ENCODE measurements around the gene CDH11.

CDH11 gene

GRCh38 chr16:65041667-65042066 lies 80.2 kb downstream of the CDH11 start:
- Histone ChIP-seq H3K4me1 (ENCODE audit: control insufficient read depth, insufficient read depth, low read length) (no peaks in the 10 kb centered on the region), H3K9ac (ENCODE audit: low read length) (no peak overlapping the region), H3K27me3 (ENCODE audit: control insufficient read depth, insufficient read depth, low read length) (no peaks in the 10 kb centered on the region), H3K4me3 (ENCODE audit: low read length) (no peak overlapping the region), H3K36me3 (ENCODE audit: control insufficient read depth, insufficient read depth, low read length) (no peaks in the 10 kb centered on the region), H3K9me3 (ENCODE audit: control insufficient read depth, low read length) (no peaks in the 10 kb centered on the region)

DNA sequence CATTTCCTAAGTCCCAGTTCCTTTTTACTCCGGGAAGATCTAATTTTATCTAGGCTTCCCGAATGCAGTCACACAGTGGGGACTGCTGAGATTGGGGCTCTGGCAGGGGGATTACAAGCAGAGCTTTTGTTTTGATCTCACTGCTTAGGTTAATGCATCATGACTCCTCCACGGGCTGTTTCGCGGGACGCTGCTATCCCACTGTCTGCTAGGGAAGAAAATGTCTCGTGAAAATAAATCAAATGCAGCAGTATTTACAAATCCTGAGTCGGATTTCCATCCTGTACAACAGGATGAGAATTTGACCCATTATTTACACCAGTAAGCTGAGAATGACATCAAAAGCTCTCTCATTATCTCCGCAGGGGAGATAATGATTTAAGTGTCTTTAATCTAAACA lies 83.8 kb downstream of the CDH11 start:
- no peak overlapping the region for H3K9ac ChIP-seq (ENCODE audit: low read length)

GRCh38 chr16:65037556-65037955 lies 84.3 kb downstream of the CDH11 start:
- Histone ChIP-seq H3K9ac (ENCODE audit: low read length) (no peak overlapping the region), H3K4me3 (ENCODE audit: low read length) (no peak overlapping the region), H3K4me1 (ENCODE audit: control insufficient read depth, insufficient read depth, low read length) (no peaks in the 10 kb centered on the region), H3K36me3 (ENCODE audit: control insufficient read depth, insufficient read depth, low read length) (no peaks in the 10 kb centered on the region), H3K27me3 (ENCODE audit: control insufficient read depth, insufficient read depth, low read length) (no peaks in the 10 kb centered on the region), H3K9me3 (ENCODE audit: control insufficient read depth, low read length) (no peaks in the 10 kb centered on the region)

More for the DNA sequence above, 83.8 kb downstream of the CDH11 start:
- Histone ChIP-seq H3K27me3 (ENCODE audit: control insufficient read depth, insufficient read depth, low read length) (no peaks in the 10 kb centered on the region), H3K36me3 (ENCODE audit: control insufficient read depth, insufficient read depth, low read length) (no peaks in the 10 kb centered on the region), H3K9me3 (ENCODE audit: control insufficient read depth, low read length) (no peaks in the 10 kb centered on the region), H3K4me1 (ENCODE audit: control insufficient read depth, insufficient read depth, low read length) (no peaks in the 10 kb centered on the region), H3K4me3 (ENCODE audit: low read length) (no peak overlapping the region)

GRCh38 chr16:65034915-65035314 lies 86.9 kb downstream of the CDH11 start:
- Histone ChIP-seq H3K27me3 (ENCODE audit: control insufficient read depth, insufficient read depth, low read length) (no peaks in the 10 kb centered on the region), H3K4me1 (ENCODE audit: control insufficient read depth, insufficient read depth, low read length) (no peaks in the 10 kb centered on the region), H3K9me3 (ENCODE audit: control insufficient read depth, low read length) (no peaks in the 10 kb centered on the region), H3K9ac (ENCODE audit: low read length) (no peak overlapping the region), H3K36me3 (ENCODE audit: control insufficient read depth, insufficient read depth, low read length) (no peaks in the 10 kb centered on the region), H3K4me3 (ENCODE audit: low read length) (no peak overlapping the region)

DNA sequence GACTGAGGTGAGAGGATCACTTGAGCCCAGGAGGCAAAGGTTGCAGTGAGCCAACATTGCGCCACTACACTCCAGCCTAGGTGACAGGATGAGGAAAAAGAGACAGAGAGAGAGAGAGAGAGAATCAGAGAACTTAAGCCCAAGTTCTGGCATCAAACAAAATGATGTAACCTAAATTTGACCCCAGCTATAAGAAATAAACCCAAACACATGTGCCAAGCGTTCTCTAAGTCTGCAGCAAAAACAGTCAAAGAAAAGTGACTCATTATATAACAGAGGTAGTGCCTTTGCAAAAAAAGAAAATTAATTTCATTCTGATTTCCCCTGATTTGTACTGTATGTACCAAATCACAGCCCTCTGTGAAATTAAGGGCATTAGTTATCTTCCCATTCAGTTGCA lies 89.5 kb downstream of the CDH11 start:
- Histone ChIP-seq H3K9me3 (ENCODE audit: control insufficient read depth, low read length) (no peaks in the 10 kb centered on the region), H3K36me3 (ENCODE audit: control insufficient read depth, insufficient read depth, low read length) (no peaks in the 10 kb centered on the region), H3K9ac (ENCODE audit: low read length) (no peak overlapping the region), H3K27me3 (ENCODE audit: control insufficient read depth, insufficient read depth, low read length) (no peaks in the 10 kb centered on the region), H3K4me3 (ENCODE audit: low read length) (no peak overlapping the region), H3K4me1 (ENCODE audit: control insufficient read depth, insufficient read depth, low read length) (no peaks in the 10 kb centered on the region)

GRCh38 chr16:65024767-65025178 lies 97.1 kb downstream of the CDH11 start:
- Histone ChIP-seq H3K36me3 (ENCODE audit: control insufficient read depth, insufficient read depth, low read length) (no peaks in the 10 kb centered on the region), H3K4me3 (ENCODE audit: low read length) (no peak overlapping the region), H3K9me3 (ENCODE audit: control insufficient read depth, low read length) (no peaks in the 10 kb centered on the region), H3K9ac (ENCODE audit: low read length) (no peak overlapping the region), H3K4me1 (ENCODE audit: control insufficient read depth, insufficient read depth, low read length) (no peaks in the 10 kb centered on the region), H3K27me3 (ENCODE audit: control insufficient read depth, insufficient read depth, low read length) (no peaks in the 10 kb centered on the region)

DNA sequence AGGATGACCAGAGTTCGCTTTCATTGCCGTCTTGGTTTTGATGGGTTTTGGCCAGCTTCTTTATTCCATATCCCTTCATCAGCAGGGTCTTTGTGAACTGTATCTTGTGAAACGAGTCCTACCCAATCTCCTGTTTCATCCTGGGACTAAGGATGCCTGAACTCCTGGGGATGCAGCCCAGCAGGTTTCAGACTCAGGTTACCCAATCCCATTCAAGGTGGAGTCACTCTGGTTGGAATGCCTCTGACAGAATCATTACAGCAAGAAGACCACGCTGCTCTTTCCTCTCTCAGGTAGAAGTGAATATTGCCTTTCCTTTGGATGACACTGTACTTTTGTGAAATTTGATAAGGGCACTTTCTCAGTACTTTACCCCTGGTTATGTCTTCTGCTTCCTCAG lies 98.1 kb downstream of the CDH11 start:
- Histone ChIP-seq H3K4me1 (ENCODE audit: control insufficient read depth, insufficient read depth, low read length) (no peaks in the 10 kb centered on the region), H3K9ac (ENCODE audit: low read length) (no peak overlapping the region), H3K36me3 (ENCODE audit: control insufficient read depth, insufficient read depth, low read length) (no peaks in the 10 kb centered on the region), H3K27me3 (ENCODE audit: control insufficient read depth, insufficient read depth, low read length) (no peaks in the 10 kb centered on the region), H3K9me3 (ENCODE audit: control insufficient read depth, low read length) (no peaks in the 10 kb centered on the region), H3K4me3 (ENCODE audit: low read length) (no peak overlapping the region)

- no peaks in the 10 kb centered on the region for H3K9me3 ChIP-seq (ENCODE audit: control insufficient read depth, low read length)
- no peak overlapping the region for H3K4me3 ChIP-seq (ENCODE audit: low read length)
- H3K9ac ChIP-seq (ENCODE audit: low read length): no peak overlapping the region
- no peaks in the 10 kb centered on the region for H3K4me1 ChIP-seq (ENCODE audit: control insufficient read depth, insufficient read depth, low read length)
- H3K27me3 ChIP-seq (ENCODE audit: control insufficient read depth, insufficient read depth, low read length): no peaks in the 10 kb centered on the region
- no peaks in the 10 kb centered on the region for H3K36me3 ChIP-seq (ENCODE audit: control insufficient read depth, insufficient read depth, low read length)
Measured at GRCh38 chr16:65021852-65022595, 99.8 kb downstream of the CDH11 start.

- no peak overlapping the region for H3K4me3 ChIP-seq (ENCODE audit: low read length)
- no peaks in the 10 kb centered on the region for H3K36me3 ChIP-seq (ENCODE audit: control insufficient read depth, insufficient read depth, low read length)
- H3K27me3 ChIP-seq (ENCODE audit: control insufficient read depth, insufficient read depth, low read length): no peaks in the 10 kb centered on the region
- H3K9me3 ChIP-seq (ENCODE audit: control insufficient read depth, low read length): no peaks in the 10 kb centered on the region
- H3K4me1 ChIP-seq (ENCODE audit: control insufficient read depth, insufficient read depth, low read length): no peaks in the 10 kb centered on the region
- H3K9ac ChIP-seq (ENCODE audit: low read length): no peak overlapping the region
Measured at GRCh38 chr16:65016754-65017153, 105.1 kb downstream of the CDH11 start.

GRCh38 chr16:65015599-65015998 lies 106.3 kb downstream of the CDH11 start:
- Histone ChIP-seq H3K9me3 (ENCODE audit: control insufficient read depth, low read length) (no peaks in the 10 kb centered on the region), H3K36me3 (ENCODE audit: control insufficient read depth, insufficient read depth, low read length) (no peaks in the 10 kb centered on the region), H3K9ac (ENCODE audit: low read length) (no peak overlapping the region), H3K27me3 (ENCODE audit: control insufficient read depth, insufficient read depth, low read length) (no peaks in the 10 kb centered on the region), H3K4me1 (ENCODE audit: control insufficient read depth, insufficient read depth, low read length) (no peaks in the 10 kb centered on the region), H3K4me3 (ENCODE audit: low read length) (no peak overlapping the region)

DNA sequence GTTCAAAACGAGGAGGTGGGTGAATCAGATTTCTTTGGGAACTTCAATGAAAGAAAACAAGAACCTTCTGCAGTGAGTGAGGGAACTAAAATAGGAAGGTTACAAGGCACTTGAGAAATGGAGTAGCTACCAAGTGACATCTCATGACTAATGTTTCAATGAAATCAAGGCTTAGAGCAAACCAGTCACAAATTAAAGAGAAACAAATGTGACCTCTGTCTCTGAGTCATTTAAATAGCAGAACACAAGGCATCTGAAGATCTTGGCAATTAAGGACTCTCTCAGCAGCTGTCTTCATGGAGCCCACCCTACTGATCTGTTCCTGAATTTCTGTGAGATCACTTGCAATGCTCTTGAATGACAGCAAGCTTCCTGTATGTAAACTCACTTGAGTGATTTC lies 109.5 kb downstream of the CDH11 start:
- Histone ChIP-seq H3K36me3 (ENCODE audit: control insufficient read depth, insufficient read depth, low read length) (no peaks in the 10 kb centered on the region), H3K9ac (ENCODE audit: low read length) (no peak overlapping the region), H3K4me3 (ENCODE audit: low read length) (no peak overlapping the region), H3K27me3 (ENCODE audit: control insufficient read depth, insufficient read depth, low read length) (no peaks in the 10 kb centered on the region), H3K4me1 (ENCODE audit: control insufficient read depth, insufficient read depth, low read length) (no peaks in the 10 kb centered on the region), H3K9me3 (ENCODE audit: control insufficient read depth, low read length) (no peaks in the 10 kb centered on the region)

GRCh38 chr16:65010125-65010524 lies 111.7 kb downstream of the CDH11 start:
- Histone ChIP-seq H3K4me3 (ENCODE audit: low read length) (no peak overlapping the region), H3K9ac (ENCODE audit: low read length) (no peak overlapping the region), H3K4me1 (ENCODE audit: control insufficient read depth, insufficient read depth, low read length) (no peaks in the 10 kb centered on the region), H3K9me3 (ENCODE audit: control insufficient read depth, low read length) (no peaks in the 10 kb centered on the region), H3K27me3 (ENCODE audit: control insufficient read depth, insufficient read depth, low read length) (no peaks in the 10 kb centered on the region), H3K36me3 (ENCODE audit: control insufficient read depth, insufficient read depth, low read length) (no peaks in the 10 kb centered on the region)

- H3K36me3 ChIP-seq (ENCODE audit: control insufficient read depth, insufficient read depth, low read length): no peaks in the 10 kb centered on the region
- H3K4me1 ChIP-seq (ENCODE audit: control insufficient read depth, insufficient read depth, low read length): no peaks in the 10 kb centered on the region
- H3K9ac ChIP-seq (ENCODE audit: low read length): no peak overlapping the region
- H3K27me3 ChIP-seq (ENCODE audit: control insufficient read depth, insufficient read depth, low read length): no peaks in the 10 kb centered on the region
- no peaks in the 10 kb centered on the region for H3K9me3 ChIP-seq (ENCODE audit: control insufficient read depth, low read length)
- no peak overlapping the region for H3K4me3 ChIP-seq (ENCODE audit: low read length)
Measured at GRCh38 chr16:65005696-65006095, 116.2 kb downstream of the CDH11 start.

Measured in mucosa of stomach (tissue), 1 donor.